ENCODE results near the gene NR3C1. TPM values are rescaled to one million over a fixed set of nuclear protein-coding genes. Genes with fewer than 3 reads are reported as not detected.

NR3C1 gene
- total RNA-seq, 4 donors from 2014 or later, result 79.2 to 92.3 (median 89.3) TPM

DNA sequence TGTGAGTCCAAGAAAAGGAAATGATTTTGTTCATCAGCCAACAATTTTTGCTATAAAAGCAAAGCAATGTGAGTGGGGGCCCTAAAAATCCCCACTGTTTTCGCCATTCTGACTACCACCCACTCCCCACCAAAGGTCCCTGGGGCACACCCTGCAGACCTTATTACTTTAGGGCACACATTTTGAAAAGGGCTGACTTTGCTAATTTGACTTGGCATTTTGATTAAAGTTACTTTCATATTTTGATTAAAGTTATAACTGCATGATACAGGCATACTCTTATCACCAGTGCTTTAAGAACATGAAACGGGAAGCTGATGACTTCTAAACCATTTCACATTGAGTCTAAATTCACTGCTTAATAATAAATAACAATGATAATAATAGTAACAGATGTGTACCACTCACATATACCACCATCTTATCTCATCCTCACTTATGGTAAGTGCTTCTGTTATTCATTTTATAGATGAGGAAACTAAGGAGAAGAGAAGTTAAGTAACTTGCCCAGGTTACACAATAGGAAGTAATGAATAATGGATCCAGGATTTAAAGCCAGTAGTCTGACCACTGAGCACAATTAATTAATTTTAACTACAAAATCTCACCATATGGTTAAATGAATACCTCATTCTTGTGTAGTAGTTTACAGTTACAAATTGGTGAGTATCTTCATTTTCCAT is 25.4 kb upstream of the NR3C1 start:
- H3K4me1 ChIP-seq, result peaks cover 0 to 10% (median 9%) of the 10 kb centered on the region in 4 donors
- H3K4me3 ChIP-seq, result no peak overlapping the region
- H3K9me3 ChIP-seq, result no peaks in the 10 kb centered on the region
- intact Hi-C loops (cut with DNase I), result no loop called here
- no peak for DNase-seq (ENCODE audit: extremely low spot score)
- H3K27me3 ChIP-seq, result no peaks in the 10 kb centered on the region
- WGBS, result 97% methylated on average over 2 of the region's 2 CpGs
- no peak overlapping the region for H3K27ac ChIP-seq (replicated peaks in 1 of 4)
- TF ChIP-seq, protein P1, sequence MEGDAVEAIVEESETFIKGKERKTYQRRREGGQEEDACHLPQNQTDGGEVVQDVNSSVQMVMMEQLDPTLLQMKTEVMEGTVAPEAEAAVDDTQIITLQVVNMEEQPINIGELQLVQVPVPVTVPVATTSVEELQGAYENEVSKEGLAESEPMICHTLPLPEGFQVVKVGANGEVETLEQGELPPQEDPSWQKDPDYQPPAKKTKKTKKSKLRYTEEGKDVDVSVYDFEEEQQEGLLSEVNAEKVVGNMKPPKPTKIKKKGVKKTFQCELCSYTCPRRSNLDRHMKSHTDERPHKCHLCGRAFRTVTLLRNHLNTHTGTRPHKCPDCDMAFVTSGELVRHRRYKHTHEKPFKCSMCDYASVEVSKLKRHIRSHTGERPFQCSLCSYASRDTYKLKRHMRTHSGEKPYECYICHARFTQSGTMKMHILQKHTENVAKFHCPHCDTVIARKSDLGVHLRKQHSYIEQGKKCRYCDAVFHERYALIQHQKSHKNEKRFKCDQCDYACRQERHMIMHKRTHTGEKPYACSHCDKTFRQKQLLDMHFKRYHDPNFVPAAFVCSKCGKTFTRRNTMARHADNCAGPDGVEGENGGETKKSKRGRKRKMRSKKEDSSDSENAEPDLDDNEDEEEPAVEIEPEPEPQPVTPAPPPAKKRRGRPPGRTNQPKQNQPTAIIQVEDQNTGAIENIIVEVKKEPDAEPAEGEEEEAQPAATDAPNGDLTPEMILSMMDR (IDR thresholded peaks at IDR 0.05), result no peak
- TF ChIP-seq POLR2AphosphoS5 (IDR thresholded peaks at IDR 0.05) (no peak), EP300 (IDR thresholded peaks at IDR 0.05) (no peak), POLR2A (IDR thresholded peaks at IDR 0.05; ENCODE audit: low read depth) (no peak)
- no peaks in the 10 kb centered on the region for H3K36me3 ChIP-seq

DNA sequence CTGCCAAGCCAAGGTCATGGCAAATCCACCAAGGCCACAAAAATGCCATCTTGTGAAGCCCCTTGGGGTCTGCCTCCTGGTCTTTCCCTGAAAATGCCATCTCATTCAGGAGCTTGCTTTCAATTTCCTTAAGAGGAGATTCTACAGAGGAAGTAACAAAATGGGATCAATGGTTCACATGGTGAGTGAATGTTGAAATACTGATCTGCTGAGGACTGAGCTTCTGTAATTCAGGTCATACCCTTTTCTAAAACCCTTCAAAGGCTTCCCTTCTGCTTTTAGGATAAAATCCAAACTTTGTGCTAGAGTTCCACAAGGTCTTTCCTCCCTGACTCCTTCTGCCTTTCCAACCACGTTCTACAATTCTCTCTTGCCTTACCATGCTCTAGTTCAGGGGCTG is 24.7 kb upstream of the NR3C1 start:
- 75% methylated on average over 1 of the region's 1 CpG for WGBS
- Histone ChIP-seq H3K36me3 (no peaks in the 10 kb centered on the region), H3K27me3 (no peaks in the 10 kb centered on the region), H3K4me3 (no peak overlapping the region), H3K27ac (replicated peaks in 1 of 4) (no peak overlapping the region), H3K4me1 (peaks cover 0 to 10% (median 9%) of the 10 kb centered on the region in 4 donors), H3K9me3 (no peaks in the 10 kb centered on the region)
- TF ChIP-seq, protein P1 (IDR thresholded peaks at IDR 0.05), result no peak
- TF ChIP-seq POLR2A (IDR thresholded peaks at IDR 0.05; ENCODE audit: low read depth) (no peak), POLR2AphosphoS5 (IDR thresholded peaks at IDR 0.05) (no peak), EP300 (IDR thresholded peaks at IDR 0.05) (no peak)
- intact Hi-C loops (cut with DNase I), result no loop called here
- DNase-seq (ENCODE audit: extremely low spot score), result no peak

DNA sequence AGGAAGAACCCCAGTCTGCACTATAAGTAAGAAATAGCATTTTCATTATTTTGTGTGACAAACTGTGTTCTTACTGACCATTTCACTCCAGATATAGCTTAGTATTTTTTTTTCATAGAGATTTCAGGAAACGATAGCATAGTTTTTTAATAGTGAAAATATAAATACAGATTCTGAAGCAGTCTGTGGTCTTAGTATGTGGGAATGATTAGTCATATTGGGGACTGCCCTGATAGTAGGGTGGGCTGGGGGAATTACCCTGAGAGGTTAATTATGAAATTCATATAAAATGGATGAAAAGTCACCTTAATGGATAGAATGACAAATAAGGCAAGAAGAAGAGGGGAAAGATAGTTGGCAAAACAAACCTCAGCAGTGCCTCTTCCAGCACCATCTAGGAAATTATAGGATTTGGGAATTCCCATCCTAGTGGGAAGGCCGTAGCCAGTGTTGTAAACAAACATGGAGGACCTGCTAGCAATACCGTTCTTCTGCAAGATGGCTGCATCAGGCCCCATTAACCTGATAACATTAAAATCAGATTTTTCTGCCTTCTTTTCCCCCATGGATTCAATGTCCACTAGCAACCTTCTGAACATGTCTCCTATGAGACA is 23.7 kb upstream of the NR3C1 start:
- no peaks in the 10 kb centered on the region for H3K36me3 ChIP-seq
- intact Hi-C loops (cut with DNase I), result no loop called here
- peaks cover 0 to 2% (median under 1%) of the 10 kb centered on the region in 4 donors for H3K4me1 ChIP-seq
- TF ChIP-seq EP300 (IDR thresholded peaks at IDR 0.05) (no peak), POLR2A (IDR thresholded peaks at IDR 0.05; ENCODE audit: low read depth) (no peak), POLR2AphosphoS5 (IDR thresholded peaks at IDR 0.05) (no peak)
- TF ChIP-seq, protein P1 (IDR thresholded peaks at IDR 0.05), result no peak
- H3K9me3 ChIP-seq, result no peaks in the 10 kb centered on the region
- no peaks in the 10 kb centered on the region for H3K27me3 ChIP-seq
- H3K4me3 ChIP-seq, result no peak overlapping the region
- 93% methylated on average over 3 of the region's 3 CpGs for WGBS
- DNase-seq (ENCODE audit: extremely low spot score), result no peak
- no peak overlapping the region for H3K27ac ChIP-seq (replicated peaks in 1 of 4)

DNA sequence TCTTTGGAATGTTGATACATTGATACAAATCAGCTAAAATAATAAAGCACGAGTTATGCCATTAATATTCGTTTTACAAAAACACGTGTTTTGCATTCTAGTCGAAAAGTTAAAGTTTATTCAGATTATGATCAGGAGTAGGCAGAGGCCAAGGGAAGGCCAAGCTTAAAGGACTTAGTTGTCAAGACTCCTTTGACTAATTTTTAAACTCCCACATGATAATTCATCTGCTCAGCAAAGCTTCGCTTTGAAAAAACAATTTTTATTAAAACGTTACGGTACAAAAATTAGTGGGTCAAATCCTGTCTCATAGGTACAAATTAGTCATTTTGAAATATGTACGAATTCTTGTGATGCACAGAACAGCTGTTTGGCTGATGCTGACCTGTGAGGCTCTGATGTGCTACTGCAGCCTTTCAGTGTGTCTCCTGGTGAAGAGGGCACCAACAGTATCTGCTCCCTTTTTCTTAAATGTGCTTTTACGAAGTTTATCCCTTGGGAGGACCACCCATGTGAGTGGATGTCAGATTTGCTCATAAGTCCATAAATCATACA is 23.0 kb upstream of the NR3C1 start:
- no peaks in the 10 kb centered on the region for H3K4me1 ChIP-seq
- no peak overlapping the region for H3K27ac ChIP-seq (replicated peaks in 1 of 4)
- H3K36me3 ChIP-seq, result no peaks in the 10 kb centered on the region
- no peaks in the 10 kb centered on the region for H3K27me3 ChIP-seq
- WGBS, result 79% methylated on average over 9 of the region's 9 CpGs
- no peak for TF ChIP-seq POLR2AphosphoS5 (IDR thresholded peaks at IDR 0.05)
- no peak for TF ChIP-seq EP300 (IDR thresholded peaks at IDR 0.05)
- no peak for TF ChIP-seq POLR2A (IDR thresholded peaks at IDR 0.05; ENCODE audit: low read depth)
- TF ChIP-seq, protein P1 (IDR thresholded peaks at IDR 0.05), result no peak
- H3K9me3 ChIP-seq, result no peaks in the 10 kb centered on the region
- intact Hi-C loops (cut with DNase I), result no loop called here
- no peak for DNase-seq (ENCODE audit: extremely low spot score)
- H3K4me3 ChIP-seq, result no peak overlapping the region
